HG03060 (cell line): Measurements from ENCODE around the gene PHF21B.
"Not testable (repeated sequence)": the region's sequence is repeated elsewhere in the genome, so short reads cannot be mapped to it uniquely, and the experiment has no call there.

Experiments used
- ATAC-seq: cut with Tn5 transposase; IDR thresholded peaks from one replicate; pipeline ENCODE4 v1.9.1; 2021; ENCODE audit warnings: low read depth, moderate number of reproducible peaks; ENCODE audit not compliant: unreplicated experiment

Gene PHF21B

DNA sequence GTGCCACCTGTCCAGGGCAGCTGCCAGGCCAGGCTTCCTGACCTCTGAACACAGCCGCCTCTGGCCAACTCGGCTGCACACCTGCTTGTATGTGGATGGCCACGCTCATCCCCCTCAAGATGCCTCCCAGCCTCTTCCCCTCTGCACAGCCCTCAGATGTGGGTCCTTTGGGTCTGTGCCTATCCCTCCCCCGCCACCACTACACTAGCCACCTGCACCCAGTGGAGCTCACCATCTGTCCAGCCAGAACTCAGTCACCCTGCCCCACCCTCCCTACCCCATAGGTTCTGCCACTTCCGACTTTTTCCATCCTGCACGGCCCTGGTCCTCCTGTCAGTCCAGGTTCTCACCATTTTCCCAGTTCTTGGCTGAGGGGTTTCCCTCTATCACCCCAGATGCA is 44.6 kb downstream of the PHF21B start:
- ATAC-seq, result no peak

DNA sequence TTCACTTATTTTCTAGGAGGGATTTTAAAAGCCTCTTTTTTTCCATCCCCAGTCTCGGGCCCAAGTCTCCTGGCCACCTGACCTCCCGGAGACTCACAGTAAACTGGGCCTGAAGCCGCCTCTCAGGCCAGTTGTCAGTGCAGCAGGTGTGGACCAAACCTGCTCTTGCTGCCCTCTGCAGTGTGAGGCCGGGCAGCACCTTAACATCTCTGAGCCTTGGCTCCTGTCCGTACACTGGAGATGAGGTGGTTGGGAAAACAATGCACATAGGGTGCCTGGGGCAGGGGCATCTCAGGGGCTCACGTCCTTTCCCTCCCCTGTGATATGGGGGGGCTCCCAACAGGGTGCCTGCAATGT is 45.1 kb downstream of the PHF21B start:
- no peak for ATAC-seq

DNA sequence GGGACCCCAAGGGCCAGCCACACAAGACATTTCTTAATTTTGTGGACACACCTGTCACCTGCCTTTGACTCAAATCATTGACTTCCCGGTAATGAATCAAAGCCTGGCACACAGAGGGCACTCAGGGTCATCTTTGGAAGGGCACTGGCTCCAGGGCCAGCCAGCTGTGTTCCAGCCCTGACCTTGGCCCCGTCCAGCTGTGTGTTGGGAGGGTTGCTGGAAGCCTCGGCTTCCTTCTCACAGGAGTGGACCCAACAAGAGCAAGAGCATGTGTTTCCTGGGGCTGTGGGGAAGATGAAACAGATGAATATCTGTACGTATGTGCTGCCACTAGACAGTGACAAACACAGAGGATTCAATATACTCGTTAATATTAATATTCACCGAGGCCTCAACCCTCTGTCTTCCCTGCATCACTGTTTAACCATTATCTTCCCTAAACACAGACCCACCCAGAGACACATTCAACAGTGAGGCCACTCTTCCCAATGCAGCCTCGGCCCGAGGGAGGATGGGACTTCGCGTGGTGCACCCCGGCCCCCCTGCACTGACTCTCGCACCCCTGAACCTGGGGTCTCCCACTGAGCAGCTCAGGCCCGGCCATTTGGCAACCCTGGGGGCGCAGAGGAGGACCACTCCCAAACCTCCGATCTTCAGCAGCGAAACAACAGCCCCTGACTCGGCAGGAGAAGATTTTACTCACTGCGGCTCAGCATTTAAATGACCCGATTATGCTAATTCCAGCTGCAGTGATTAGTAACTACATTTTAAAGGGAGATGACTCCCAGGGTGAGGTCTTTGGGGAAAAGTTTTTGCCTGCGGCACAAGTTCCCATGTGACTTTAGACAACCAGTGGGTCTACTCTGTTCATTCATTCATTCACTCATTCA is 45.7 kb downstream of the PHF21B start:
- no peak for ATAC-seq

DNA sequence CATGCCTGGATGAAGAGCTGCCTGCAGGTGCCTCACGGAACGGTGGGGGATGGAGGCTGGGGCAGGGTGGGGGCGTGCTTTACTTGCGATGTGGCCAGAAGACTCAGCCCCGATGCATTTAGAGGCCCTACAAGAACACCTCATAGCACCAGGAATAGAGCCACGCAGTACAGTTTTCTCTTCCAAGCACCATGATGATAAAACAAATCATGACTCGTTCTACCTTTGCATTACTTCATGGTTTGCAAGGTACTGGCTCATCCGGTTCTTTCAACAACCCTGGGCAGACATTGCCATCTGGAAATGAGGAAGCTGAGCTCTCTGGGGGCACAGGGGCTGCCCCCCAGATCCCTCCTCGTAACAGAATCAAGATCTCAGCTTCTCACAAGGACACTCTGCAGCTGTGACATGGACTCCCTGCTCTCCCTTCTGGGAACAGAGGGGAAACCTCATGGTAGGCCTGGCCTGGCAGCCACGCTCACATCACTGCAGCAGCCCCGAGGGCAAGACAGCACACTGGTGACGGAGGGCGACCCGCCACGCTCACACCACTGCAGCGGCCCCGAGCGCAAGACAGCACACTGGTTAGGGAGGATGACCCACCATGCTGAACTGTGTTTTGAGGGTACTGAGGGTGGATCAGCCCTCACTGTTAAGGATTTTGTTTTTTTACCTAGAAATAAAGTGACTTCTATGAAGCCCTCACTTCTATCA is 46.9 kb downstream of the PHF21B start:
- no peak for ATAC-seq

DNA sequence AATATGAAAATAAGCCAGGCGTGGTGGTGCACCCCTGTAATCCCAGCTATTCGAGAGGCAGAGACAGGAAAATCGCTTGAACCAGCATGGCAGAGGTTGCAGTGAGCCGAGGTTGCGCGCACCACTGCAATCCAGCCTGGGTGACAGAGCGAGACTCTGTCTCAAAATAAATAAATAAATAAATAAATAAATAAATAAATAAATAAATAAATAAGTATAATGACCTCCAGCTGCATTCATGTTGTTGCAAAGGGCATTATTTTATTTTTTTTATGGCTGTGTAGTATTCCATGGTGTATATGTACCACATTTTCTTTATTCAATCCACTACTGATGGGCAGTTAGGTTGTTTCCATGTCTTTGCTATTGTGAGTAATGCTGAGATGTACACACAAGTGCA is 48.1 kb downstream of the PHF21B start:
- ATAC-seq, result not testable (repeated sequence)

DNA sequence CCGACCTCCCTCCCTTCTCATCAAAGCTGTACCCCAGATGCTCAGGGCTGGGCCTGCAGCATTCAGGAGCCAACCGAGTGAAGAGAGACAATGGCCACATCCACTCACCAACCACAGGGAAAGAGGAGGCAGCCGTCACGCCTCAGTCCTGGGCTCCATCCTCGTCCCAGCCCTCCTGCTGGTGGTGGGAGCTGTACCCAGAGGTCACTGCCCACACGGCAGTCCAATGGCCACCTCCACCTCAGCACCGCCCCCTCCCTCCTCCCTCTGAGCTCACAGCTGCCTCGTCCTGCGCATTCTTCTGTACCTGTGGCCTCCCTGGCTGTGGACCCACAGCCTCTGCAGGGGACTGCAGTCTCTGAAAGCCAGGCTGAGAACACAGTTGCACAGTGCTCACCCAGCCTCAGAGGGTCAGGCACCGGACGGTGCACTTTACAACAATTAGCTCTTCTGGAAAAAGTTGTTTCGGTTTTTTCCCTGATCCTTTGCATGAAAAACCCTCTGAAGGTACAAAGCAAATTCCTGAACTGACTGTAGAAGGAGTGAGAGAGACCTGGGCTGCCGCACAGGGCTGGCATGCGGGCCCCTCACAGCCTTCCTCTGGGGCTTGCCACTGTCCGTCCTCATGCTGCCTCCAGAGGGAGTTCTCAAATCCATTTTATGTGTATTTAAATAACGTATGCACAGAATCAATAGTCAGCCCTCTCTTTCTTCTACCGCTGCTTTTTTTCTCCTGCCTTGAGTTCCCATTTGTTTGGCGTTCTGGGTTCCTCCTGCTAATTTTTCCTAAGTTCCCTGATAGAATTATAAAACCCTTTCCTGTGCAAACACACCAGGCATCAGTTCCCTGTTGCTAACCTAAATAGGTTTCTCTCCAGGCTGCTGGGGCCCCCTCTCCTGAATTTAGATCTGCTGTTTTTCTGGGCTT is 52.7 kb downstream of the PHF21B start:
- ATAC-seq, result no peak

DNA sequence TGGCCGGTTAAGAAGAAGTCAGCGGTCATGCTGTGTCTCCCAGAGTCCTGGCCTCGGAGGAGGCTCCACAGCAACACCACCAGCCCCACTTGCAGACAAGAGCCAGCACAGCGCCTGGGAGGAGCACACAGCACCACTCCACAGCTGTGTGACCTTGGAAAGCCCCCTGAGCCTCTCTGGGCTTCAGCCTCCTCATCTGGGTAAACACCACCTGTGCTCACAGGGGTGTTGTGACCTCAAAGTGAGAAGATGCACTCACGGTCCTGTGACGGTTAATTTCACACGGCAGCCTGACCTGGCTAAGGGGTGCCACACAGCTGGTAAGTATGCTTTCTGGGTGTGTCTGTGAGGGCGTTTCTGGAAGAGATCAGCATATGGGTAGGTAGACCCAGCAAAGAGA is 54.7 kb downstream of the PHF21B start:
- ATAC-seq, result no peak

DNA sequence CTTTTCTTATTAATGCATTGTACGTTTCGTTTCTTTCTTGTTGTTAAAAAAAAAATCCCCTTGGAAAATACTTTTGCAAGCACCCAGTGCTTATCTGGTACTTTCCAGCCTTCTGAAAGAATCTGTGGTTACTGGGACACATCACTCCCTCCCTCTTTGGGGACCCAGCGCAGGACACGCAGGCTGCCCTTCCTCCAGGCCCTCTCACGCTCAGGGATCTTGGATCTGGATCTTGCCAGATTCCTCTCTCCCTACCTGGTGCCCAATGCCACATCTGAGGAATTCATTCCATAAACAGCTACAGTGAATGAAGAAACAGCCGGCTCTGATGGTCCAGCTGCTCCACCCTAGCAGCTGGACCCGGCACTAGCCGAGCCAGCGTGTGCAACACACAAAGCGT is 55.7 kb downstream of the PHF21B start:
- no peak for ATAC-seq

DNA sequence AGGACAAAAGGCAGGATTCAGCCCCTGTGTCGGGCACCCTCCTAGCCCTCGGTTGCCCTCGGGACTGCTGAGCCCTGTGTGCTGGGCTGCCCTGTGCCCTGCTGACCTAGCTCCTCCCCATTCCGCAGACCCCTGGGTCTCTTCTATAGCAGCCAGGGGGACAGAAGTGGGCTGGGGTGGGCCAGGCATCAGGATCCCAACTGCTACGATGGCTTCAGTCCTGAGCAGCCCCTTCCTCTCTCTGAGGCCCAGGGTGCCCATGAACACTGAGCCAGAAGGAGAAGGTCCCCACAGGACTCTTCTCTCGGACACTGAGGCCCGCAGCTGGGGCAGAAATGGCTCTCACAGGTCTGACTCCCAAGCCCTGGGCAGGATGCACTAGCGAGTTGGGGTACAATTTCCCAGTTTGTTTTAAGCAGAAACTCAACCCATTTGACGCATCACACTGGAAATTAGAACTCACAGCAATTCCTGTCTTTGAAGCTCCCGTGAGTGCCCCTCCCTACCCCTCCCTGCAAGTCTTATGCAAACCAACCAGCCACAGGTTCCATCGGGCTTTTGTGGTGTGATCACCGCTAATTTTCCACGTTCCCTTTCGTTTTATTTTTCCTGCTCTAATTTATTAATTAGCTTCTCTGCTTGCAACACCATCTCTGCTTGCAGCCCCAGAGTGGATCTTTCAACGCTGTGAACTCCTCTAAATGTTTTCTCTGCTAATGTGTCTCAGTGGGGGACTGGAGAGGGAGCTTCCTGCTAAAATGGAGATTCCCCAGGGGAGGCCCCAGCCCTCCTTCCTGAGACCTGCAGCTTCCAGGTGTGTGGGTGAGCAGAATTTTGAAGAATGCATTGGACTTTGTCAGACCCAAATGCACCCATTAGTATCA is 56.7 kb downstream of the PHF21B start:
- no peak for ATAC-seq

DNA sequence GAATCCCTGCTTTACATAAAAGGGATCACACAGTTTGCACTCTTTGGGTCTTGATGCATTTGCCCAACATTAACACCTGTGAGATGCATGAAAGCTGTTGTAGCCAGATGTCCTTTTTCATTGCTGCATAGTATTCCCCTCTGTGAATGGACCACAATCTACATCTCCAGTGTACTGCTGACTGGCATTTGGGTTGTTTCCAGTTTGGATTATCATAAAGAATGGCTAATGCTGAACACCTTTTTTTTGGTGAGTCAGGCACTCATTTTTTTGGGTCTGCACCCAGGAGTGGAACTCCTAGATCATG is 58.3 kb downstream of the PHF21B start:
- no peak for ATAC-seq

DNA sequence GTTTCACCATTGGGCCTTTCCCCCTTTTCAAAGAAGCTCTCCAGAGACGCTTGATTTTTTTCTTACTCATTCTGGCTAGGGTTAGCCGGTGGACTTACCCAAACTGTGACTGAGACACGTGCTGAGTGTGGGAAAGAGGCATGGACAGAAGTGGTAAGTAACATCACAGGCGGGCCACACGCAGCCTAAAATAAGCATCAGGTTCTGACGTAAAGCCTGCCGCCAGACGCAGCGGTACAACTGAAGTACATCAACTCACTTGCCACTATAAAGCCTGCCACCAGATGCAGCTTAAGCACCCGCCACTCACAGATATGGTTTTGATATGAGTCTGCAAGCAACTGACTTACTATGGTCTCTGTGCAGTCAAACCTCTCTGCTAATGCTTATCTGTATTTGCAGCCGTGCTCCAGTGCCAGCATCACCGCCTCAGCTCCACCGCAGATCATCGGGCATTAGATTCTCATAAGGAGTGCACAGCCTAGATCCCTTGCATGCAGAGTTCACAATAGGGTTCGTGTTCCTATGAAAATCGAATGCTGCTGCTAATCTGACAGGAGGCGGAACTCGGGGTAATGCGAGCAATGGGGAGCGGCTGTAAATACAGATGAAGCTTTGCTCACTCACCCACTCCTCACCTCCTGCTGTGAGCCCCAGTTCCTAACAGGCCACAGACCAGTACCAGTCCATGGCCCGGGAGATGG is 58.8 kb downstream of the PHF21B start:
- ATAC-seq, result no peak

DNA sequence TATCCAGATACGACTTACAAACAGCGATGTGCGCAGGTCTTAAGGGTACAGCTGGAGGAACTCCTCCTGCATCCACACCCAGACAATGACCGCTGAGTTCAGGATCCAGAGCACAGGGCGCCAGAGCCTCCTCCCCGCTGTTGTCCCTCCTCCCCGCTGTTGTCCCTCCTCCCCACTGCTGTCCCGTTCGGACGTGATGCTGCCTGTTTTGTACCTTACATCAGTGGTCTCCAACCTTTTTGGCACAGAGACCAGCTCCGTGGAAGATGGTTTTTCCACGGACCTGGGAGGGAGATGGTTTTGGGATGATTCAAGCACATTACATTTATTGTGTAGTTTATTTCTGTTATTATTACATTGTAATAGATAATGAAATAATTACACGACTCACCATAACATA is 62.0 kb downstream of the PHF21B start:
- ATAC-seq, result no peak

DNA sequence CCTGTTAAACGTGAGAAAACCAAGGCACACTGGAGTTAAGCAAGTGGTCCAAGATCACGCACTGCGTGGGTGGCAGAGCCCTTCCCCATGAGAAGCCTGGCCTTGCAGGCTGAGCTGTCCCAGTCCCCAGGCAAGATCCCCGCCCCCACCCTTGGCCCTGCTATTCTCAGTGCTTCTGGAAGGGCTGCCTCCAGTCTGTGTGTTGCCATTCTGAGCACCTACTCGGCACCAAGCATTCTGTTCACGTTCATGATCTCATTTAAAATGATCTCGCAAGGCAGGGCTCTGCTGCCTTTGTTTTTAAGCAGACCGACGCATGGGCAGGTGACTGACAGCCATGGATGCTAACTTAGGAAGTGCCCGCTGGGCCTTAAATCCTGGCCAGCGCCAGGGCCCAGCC is 62.8 kb downstream of the PHF21B start:
- no peak for ATAC-seq

DNA sequence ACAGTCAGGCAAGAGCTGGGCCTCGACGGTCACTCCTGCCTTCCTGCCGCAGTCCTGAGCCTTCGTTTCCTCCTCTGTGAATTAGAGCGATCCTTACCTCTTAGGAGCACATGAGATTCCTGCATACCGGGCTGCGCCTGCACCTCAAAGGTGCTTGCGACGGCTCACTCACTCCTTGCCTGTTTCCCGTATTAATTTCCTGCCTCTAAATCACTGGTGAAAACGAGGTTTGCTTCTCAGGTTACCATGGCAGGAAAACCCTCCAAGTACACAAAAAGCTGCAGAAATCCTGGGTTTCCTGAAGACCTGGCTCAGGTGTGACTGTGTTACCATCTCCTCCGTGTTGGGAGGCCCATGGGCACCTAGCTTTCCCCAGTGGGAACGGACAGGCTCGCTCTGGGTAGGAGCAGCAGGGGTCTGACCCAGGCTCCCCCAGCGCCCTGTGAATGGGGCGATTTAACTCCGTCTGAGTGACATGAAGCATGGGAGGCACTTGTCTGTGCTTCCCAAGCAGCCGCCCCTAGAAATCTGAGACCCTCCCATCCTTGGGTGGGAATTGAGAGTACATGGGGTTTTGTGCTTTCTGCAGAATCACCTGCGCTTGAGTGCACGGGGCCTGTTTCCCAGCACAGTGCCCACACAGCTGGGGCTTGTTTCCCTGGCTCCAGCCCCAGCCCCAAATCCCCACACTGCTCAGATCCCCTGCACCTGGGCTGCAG is 64.8 kb downstream of the PHF21B start:
- no peak for ATAC-seq

DNA sequence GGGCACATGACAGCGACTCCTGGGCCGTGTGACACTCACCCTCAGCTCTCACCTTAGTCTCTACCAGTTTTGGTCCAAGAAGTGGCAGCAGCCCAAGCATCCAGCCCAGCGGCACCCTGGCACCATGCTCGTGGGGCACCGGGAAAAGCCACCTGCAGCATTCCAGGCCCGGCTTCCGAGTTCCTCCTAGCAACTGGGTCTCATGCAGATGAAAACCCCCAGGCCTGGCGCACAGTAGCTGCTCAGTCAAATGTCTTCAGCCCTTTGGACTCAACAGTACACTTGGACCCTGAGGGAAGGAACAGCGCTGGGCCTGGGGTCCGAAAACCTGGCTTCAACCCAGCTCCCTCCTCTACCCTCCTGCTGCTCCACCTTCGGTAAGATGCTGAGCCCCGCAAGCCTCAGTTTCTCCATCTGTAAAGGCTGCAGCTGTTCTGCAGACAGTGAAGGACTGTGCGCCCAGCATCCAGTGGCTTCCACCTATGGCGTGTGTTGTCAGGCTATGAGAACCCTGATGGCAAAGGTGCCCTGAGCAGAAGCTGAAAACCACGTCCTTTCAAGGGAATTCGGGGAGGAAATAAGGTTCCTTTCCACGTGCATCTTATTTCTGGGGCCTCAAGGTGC is 66.0 kb downstream of the PHF21B start:
- no peak for ATAC-seq

DNA sequence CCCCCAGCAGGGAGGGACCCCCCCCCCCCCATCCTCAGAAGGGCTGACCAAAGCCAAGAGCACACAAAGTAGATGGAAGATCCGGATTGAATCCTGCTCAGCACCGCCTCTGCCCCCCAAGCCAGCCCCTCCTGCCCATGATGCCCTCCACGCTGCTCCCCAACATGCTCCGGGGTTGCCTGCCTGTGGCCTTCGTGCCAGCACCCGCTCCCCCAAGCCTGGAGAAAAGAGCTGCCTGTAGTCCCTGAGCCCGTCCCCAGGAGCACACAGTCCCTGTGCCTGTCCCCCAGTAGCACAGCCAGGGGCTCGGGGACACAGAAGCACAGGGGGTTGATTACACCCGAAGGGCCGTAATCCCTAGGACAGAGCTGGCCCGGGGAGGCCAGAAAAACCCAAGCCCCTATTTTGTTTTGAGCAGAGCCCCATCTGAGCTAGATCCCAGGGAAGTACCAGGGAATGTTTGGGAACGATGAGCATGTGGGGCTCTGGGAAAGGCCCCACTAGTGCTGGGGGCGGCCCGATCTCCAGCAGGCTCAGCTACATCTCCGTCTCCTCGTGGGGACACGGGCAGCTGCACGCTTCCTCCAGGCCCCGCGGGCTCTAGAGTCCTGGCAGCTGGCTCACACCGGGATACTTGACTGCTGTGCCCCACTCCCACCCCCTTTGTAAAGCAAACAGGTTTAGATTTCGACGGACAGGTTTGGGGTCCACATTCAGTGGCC is 66.7 kb downstream of the PHF21B start:
- no peak for ATAC-seq

DNA sequence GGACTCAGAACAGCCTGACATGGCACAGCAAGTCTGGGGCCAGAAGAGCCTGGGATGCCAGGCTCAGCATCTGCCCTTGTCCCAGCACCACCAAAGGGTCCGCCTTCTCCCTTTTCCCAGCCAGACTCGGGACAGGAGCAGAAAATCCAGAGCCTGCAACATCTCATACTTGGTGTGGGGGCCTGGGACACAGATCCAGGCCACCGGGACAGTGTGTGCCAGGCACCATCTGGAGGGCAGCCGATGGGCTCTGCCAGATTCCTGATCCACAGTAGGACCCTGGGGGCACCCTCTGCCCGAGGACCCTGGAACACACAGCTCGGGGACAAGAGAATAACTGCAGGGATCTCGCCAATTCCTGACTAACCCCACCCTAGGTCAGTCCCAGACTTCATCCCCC is 67.7 kb downstream of the PHF21B start:
- no peak for ATAC-seq

DNA sequence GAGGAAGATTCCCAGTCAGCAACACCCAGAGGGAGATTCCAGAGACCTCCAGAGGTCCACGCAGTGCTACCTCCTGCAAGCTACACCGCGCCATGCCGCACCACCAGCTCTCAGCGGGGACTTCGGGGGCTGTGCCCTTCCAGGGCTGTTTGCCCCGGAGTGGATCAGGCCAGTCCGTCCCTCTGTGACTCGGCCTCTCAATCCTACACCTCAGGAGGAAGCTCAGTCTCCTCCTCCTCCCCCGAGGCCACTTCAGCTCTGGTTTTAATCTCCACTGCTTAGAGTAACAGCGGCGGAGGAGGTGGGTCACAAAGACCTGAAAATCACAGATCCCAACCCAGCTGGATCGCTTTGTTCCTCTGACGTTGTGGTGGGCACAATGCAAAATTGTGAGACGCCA is 68.6 kb downstream of the PHF21B start:
- ATAC-seq, result no peak
